ENCODE measurements around the gene DNAJB4. TPM values are rescaled to one million over a fixed set of nuclear protein-coding genes. Genes with fewer than 3 reads are reported as not detected.

The DNAJB4 gene
- total and polyA plus RNA-seq, 2 of the 13 experiments (the other 11 are each of a cell fraction or from before 2014, with no cell fraction given): 4.4 to 18.6 TPM

- TF ChIP-seq ZNF407 (CRISPR knock-in tag; IDR thresholded peaks at IDR 0.05; ENCODE audit: not compliant biosample characterization): no peak
- no peak for TF ChIP-seq ZNF580 (CRISPR knock-in tag; IDR thresholded peaks at IDR 0.05; ENCODE audit: borderline replicate concordance, low read depth)
- peak; percentile 2; the same call in 1 of the 2 replicates for TF ChIP-seq ZNF230 (CRISPR knock-in tag; IDR thresholded peaks at IDR 0.05)
- no peak for TF ChIP-seq ZNF460 (CRISPR knock-in tag; IDR thresholded peaks at IDR 0.05; ENCODE audit: borderline replicate concordance)
- no peak for TF ChIP-seq ZNF296 (CRISPR knock-in tag; conservative IDR thresholded peaks at IDR 0.05)
- TF ChIP-seq ZNF670 (CRISPR knock-in tag; IDR thresholded peaks at IDR 0.05; ENCODE audit: borderline replicate concordance): no peak
- TF ChIP-seq LCORL (IDR thresholded peaks at IDR 0.05): no peak
- no peak for TF ChIP-seq LCORL (CRISPR knock-in tag; IDR thresholded peaks at IDR 0.05)
- 0 out of 2 replicates have a peak, but pooled peaks have one; percentile 13 for TF ChIP-seq TOPORS (CRISPR knock-in tag; IDR thresholded peaks at IDR 0.05)
- TF ChIP-seq, protein P1, sequence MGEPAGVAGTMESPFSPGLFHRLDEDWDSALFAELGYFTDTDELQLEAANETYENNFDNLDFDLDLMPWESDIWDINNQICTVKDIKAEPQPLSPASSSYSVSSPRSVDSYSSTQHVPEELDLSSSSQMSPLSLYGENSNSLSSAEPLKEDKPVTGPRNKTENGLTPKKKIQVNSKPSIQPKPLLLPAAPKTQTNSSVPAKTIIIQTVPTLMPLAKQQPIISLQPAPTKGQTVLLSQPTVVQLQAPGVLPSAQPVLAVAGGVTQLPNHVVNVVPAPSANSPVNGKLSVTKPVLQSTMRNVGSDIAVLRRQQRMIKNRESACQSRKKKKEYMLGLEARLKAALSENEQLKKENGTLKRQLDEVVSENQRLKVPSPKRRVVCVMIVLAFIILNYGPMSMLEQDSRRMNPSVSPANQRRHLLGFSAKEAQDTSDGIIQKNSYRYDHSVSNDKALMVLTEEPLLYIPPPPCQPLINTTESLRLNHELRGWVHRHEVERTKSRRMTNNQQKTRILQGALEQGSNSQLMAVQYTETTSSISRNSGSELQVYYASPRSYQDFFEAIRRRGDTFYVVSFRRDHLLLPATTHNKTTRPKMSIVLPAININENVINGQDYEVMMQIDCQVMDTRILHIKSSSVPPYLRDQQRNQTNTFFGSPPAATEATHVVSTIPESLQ (CRISPR knock-in tag; conservative IDR thresholded peaks at IDR 0.05): no peak
- TF ChIP-seq THAP7 (CRISPR knock-in tag; IDR thresholded peaks at IDR 0.05): no peak
- TF ChIP-seq CEBPB (IDR thresholded peaks at IDR 0.05; ENCODE audit: borderline replicate concordance, low read depth, low read length): no peak
- TF ChIP-seq NFATC3 (CRISPR knock-in tag; IDR thresholded peaks at IDR 0.05): no peak
- TF ChIP-seq MBNL3 (CRISPR knock-in tag; conservative IDR thresholded peaks at IDR 0.05): no peak
- no peak for TF ChIP-seq ZBTB14 (CRISPR knock-in tag; IDR thresholded peaks at IDR 0.05)
- no peak for TF ChIP-seq GATAD1 (CRISPR knock-in tag; IDR thresholded peaks at IDR 0.05)
- no peak for TF ChIP-seq HDAC2 (CRISPR knock-in tag; IDR thresholded peaks at IDR 0.05)
These were observed 40.2 kb downstream of the DNAJB4 start (continued) for GRCh38 chr1:78044796-78045562.
